IMR-90 (cell line): ENCODE measurements around the gene GPC6. TPM values are rescaled to one million over a fixed set of nuclear protein-coding genes. Genes with fewer than 3 reads are reported as not detected.

Experiments
- ATAC-seq: fragments of 200-7000 bp; cut with Tn5 transposase; 2 replicates; pipeline ENCODE4 v1.9.1; 2020; ENCODE audit warnings: low read depth, mild to moderate bottlenecking, moderate library complexity
- BruUV-seq: library from RNA; stranded (reverse); fragments of 400-500 nt; replicated peaks from 2 replicates; lab custom pipeline; 2021; lab: Mats Ljungman, UMichigan
- CTCF ChIA-PET: fragments of 300-600 bp; formaldehyde crosslinking; extraction: SDS; loops from one replicate; lab custom pipeline; 2021; ENCODE audit warnings: antibody characterized with exemption; lab: Yijun Ruan, JAX
- POLR2A ChIA-PET: fragments of 300-600 bp; sonication (Branson Sonifier 250); formaldehyde crosslinking; loops from one replicate; lab custom pipeline; 2022; ENCODE audit warnings: antibody characterized with exemption; ENCODE audit not compliant: unreplicated experiment; lab: Charles Lee
- DNase-seq: peaks from one replicate; pipeline ENCODE4 v3.0.0; 2013
- H2AFZ ChIP-seq: replicated peaks from 2 replicates; pipeline ENCODE3; 2013; ENCODE audit warnings: low read length, mild to moderate bottlenecking; ENCODE audit not compliant: poor library complexity
- H2AK5ac ChIP-seq: 2 replicates; pipeline ENCODE4 v1.6.1; 2013; ENCODE audit warnings: low read depth, low read length, inconsistent platforms
- H2AK9ac ChIP-seq: replicated peaks from 2 replicates; pipeline ENCODE3; 2013; ENCODE audit warnings: mild to moderate bottlenecking, low read depth, low read length, moderate library complexity; ENCODE audit not compliant: poor library complexity
- H2BK120ac ChIP-seq: 2 replicates; pipeline ENCODE4 v1.6.1; 2013; ENCODE audit warnings: low read depth, low read length, inconsistent platforms
- H2BK15ac ChIP-seq: 3 replicates; pipeline ENCODE4 v1.6.1; 2013; ENCODE audit warnings: low read depth, low read length, inconsistent platforms
- H2BK20ac ChIP-seq: 2 replicates; pipeline ENCODE4 v1.6.1; 2013; ENCODE audit warnings: low read depth, mild to moderate bottlenecking, inconsistent platforms, low read length, moderate library complexity
- H2BK5ac ChIP-seq: 2 replicates; pipeline ENCODE4 v1.6.1; 2013; ENCODE audit warnings: mild to moderate bottlenecking, low read depth, low read length, inconsistent platforms; ENCODE audit not compliant: poor library complexity, severe bottlenecking
- H3K14ac ChIP-seq: replicated peaks from 2 replicates; pipeline ENCODE4 v1.6.1; 2013; ENCODE audit warnings: low read depth, low read length, inconsistent platforms
- H3K18ac ChIP-seq: 2 replicates; pipeline ENCODE4 v1.6.1; 2013; ENCODE audit warnings: low read depth, low read length, control low read depth
- H3K23ac ChIP-seq: 2 replicates; pipeline ENCODE4 v1.6.1; 2013; ENCODE audit warnings: low read depth, low read length, inconsistent platforms
- H3K27ac ChIP-seq: 2 replicates; pipeline ENCODE4 v1.5.1; 2013; ENCODE audit warnings: mild to moderate bottlenecking, control low read depth, low read length; ENCODE audit not compliant: insufficient read depth
- H3K27me3 ChIP-seq: 2 replicates; pipeline ENCODE4 v1.6.1; 2013; ENCODE audit warnings: low read length; ENCODE audit not compliant: control insufficient read depth, insufficient read depth
- H3K36me3 ChIP-seq: 2 replicates; pipeline ENCODE4 v1.6.1; 2013; ENCODE audit warnings: low read length, mixed read lengths; ENCODE audit not compliant: control insufficient read depth, insufficient read depth
- H3K4ac ChIP-seq: 2 replicates; pipeline ENCODE4 v1.6.1; 2013; ENCODE audit warnings: low read depth, low read length, inconsistent platforms
- H3K4me1 ChIP-seq: 2 replicates; pipeline ENCODE4 v1.6.1; 2013; ENCODE audit warnings: low read length, mixed read lengths; ENCODE audit not compliant: control insufficient read depth, insufficient read depth
- H3K4me2 ChIP-seq: 2 replicates; pipeline ENCODE4 v1.6.1; 2013; ENCODE audit warnings: low read depth, mild to moderate bottlenecking, control low read depth, low read length, moderate library complexity
- H3K4me3 ChIP-seq: 2 replicates; pipeline ENCODE4 v1.5.1; 2013; ENCODE audit warnings: low read depth, mild to moderate bottlenecking, control low read depth, low read length, moderate library complexity; ENCODE audit not compliant: insufficient read depth
- H3K56ac ChIP-seq: 2 replicates; pipeline ENCODE4 v1.6.1; 2013; ENCODE audit warnings: low read length, inconsistent platforms; ENCODE audit not compliant: insufficient read depth; ENCODE audit errors: extremely low read depth
- H3K79me1 ChIP-seq, 2 experiments: 2 replicates each; pipeline ENCODE4 v1.6.1; 2013; ENCODE audit warnings: low read length in 2 of 2, inconsistent platforms in 1 of 2, low read depth in 1 of 2
- H3K9ac ChIP-seq: 2 replicates; pipeline ENCODE4 v1.6.1; 2013; ENCODE audit warnings: low read depth, low read length, control low read depth
- H3K9me1 ChIP-seq: 2 replicates; pipeline ENCODE4 v1.6.1; 2013; ENCODE audit warnings: low read length, inconsistent platforms; ENCODE audit not compliant: insufficient read depth
- H3K9me3 ChIP-seq: 2 replicates; pipeline ENCODE4 v1.6.1; 2013; ENCODE audit warnings: low read length; ENCODE audit not compliant: control insufficient read depth, insufficient read depth
- H4K20me1 ChIP-seq: 2 replicates; pipeline ENCODE4 v1.6.1; 2013; ENCODE audit warnings: low read length, inconsistent platforms; ENCODE audit not compliant: insufficient read depth
- H4K5ac ChIP-seq: 2 replicates; pipeline ENCODE4 v1.6.1; 2013; ENCODE audit warnings: mild to moderate bottlenecking, low read depth, low read length, control low read depth
- H4K8ac ChIP-seq, 2 experiments: 2 replicates each; pipeline ENCODE4 v1.6.1; 2013; ENCODE audit warnings: low read depth in 2 of 2, low read length in 2 of 2, control low read depth in 1 of 2, inconsistent platforms in 1 of 2
- H4K91ac ChIP-seq: 2 replicates; pipeline ENCODE4 v1.6.1; 2013; ENCODE audit warnings: low read depth, low read length, inconsistent platforms; ENCODE audit not compliant: insufficient read depth
- BHLHE40 ChIP-seq: fragments of 150-350 bp; IDR thresholded peaks from 2 replicates; pipeline ENCODE4 v1.6.1; 2016; ENCODE audit warnings: mild to moderate bottlenecking, low read depth, low read length
- CEBPB ChIP-seq: IDR thresholded peaks from 2 replicates; pipeline ENCODE4 v1.6.1; 2012; ENCODE audit warnings: low read depth, low read length, improper control_type of control experiment
- CHD1 ChIP-seq: IDR thresholded peaks from 2 replicates; pipeline ENCODE4 v1.6.1; 2012; ENCODE audit warnings: low read depth, low read length, improper control_type of control experiment
- CTCF ChIP-seq: conservative IDR thresholded peaks from 2 replicates; pipeline ENCODE4 v1.5.1; 2012; ENCODE audit warnings: mild to moderate bottlenecking, low read depth, low read length, improper control_type of control experiment
- FOS ChIP-seq: fragments of 150-350 bp; IDR thresholded peaks from 2 replicates; pipeline ENCODE4 v1.6.1; 2016; ENCODE audit warnings: low read depth, low read length
- MAFK ChIP-seq: IDR thresholded peaks from 2 replicates; pipeline ENCODE4 v1.6.1; 2012; ENCODE audit warnings: low read depth, low read length, improper control_type of control experiment
- MAZ ChIP-seq: IDR thresholded peaks from 2 replicates; pipeline ENCODE4 v1.6.1; 2012; ENCODE audit warnings: low read depth, mild to moderate bottlenecking, low read length, improper control_type of control experiment, moderate library complexity, borderline replicate concordance
- POLR2A ChIP-seq: IDR thresholded peaks from 2 replicates; pipeline ENCODE4 v1.6.1; 2012; ENCODE audit warnings: mild to moderate bottlenecking, low read depth, low read length
- RAD21 ChIP-seq: IDR thresholded peaks from 2 replicates; pipeline ENCODE4 v1.6.1; 2012; ENCODE audit warnings: low read length, improper control_type of control experiment
- RFX5 ChIP-seq: IDR thresholded peaks from 2 replicates; pipeline ENCODE4 v1.8.0; 2012; ENCODE audit warnings: low read depth, mild to moderate bottlenecking, low read length, moderate library complexity
- SMC3 ChIP-seq: fragments of 150-350 bp; IDR thresholded peaks from 2 replicates; pipeline ENCODE4 v1.6.1; 2016; ENCODE audit warnings: low read depth, mild to moderate bottlenecking, antibody characterized with exemption, low read length, moderate library complexity
- USF2 ChIP-seq: fragments of 150-350 bp; IDR thresholded peaks from 2 replicates; pipeline ENCODE4 v1.6.1; 2017; ENCODE audit warnings: mild to moderate bottlenecking, antibody characterized with exemption, low read length, low read depth
- WGBS, 2 experiments: methylation state at CpG; one replicate each; pipeline versions ENCODE4 v1.1.5 to v1.1.7; 2013; ENCODE audit warnings: missing lambda C conversion rate in 2 of 2; ENCODE audit not compliant: insufficient read length in 1 of 2; ENCODE audit errors: extremely low coverage in 2 of 2; 5-methylcytosine and 5-hydroxymethylcytosine counted together
- dilution Hi-C: fragments of 300-500 bp; cut with HindIII; formaldehyde crosslinking; loops from one replicate; pipeline ENCODE4 v1.14.3; 2018; ENCODE audit warnings: low sequenced_read_pairs; ENCODE audit not compliant: unreplicated experiment
- in situ Hi-C: fragments of 300-500 bp; cut with MboI; formaldehyde crosslinking; loops from 3 replicates; pipeline ENCODE4 v1.14.3; 2019; ENCODE audit warnings: low sequenced_read_pairs, inconsistent platforms, mixed read lengths
- intact Hi-C: fragments of 100-400 bp; cut with micrococcal nuclease; formaldehyde crosslinking; loops from 2 replicates; pipeline ENCODE4 v1.10.0; 2022
- polyA plus RNA-seq, 3 experiments: library from polyadenylated mRNA; depleted of rRNA; stranded (reverse); fragments of >200 nt; gene quantifications; 2 replicates each; pipeline ENCODE4 v1.2.3, GENCODE V29; 2012; ENCODE audit warnings: low replicate concordance in 1 of 3
- total RNA-seq: library from RNA; depleted of rRNA; stranded (reverse); fragments of >200 nt; gene quantifications from 2 replicates; pipeline ENCODE4 v1.2.3, GENCODE V29; 2012

GPC6 gene
- total and polyA plus RNA-seq, 2 of the 4 experiments (the other 2 are of a cell fraction): 14.9 to 39.4 TPM

GRCh38 chr13:94138831-94139230, 912.2 kb downstream of the GPC6 start:
- no peak overlapping the region for H3K18ac ChIP-seq
- no peak overlapping the region for H2AK5ac ChIP-seq
- ATAC-seq: no peak
- dilution Hi-C loops: no loop called here
- no peak overlapping the region for H3K9ac ChIP-seq
- no peak overlapping the region for H3K4ac ChIP-seq
- H3K9me3 ChIP-seq: no peaks in the 10 kb centered on the region
- no peak overlapping the region for H2BK120ac ChIP-seq
- TF ChIP-seq MAZ (no peak), RFX5 (no peak), RAD21 (no peak), USF2 (no peak), CTCF (no peak), BHLHE40 (no peak), SMC3 (no peak), FOS (no peak), MAFK (no peak), CEBPB (no peak), POLR2A (no peak), CHD1 (no peak)
- no peaks in the 10 kb centered on the region for H3K27me3 ChIP-seq
- ChIA-PET CTCF (interaction anchor here (0.5 kb wide), 1 partner anchor 71 kb away, joined by 3 read pairs; no protein-coding TSS in a partner anchor), POLR2A (no interaction called here)
- intact Hi-C loops: no loop called here
- no TSS peak for BruUV-seq
- no peaks in the 10 kb centered on the region for H3K9me1 ChIP-seq
- H3K14ac ChIP-seq: no peak overlapping the region
- no peak for DNase-seq
- no peaks in the 10 kb centered on the region for H3K4me1 ChIP-seq
- no peak overlapping the region for H4K8ac ChIP-seq
- H2BK20ac ChIP-seq: no peak overlapping the region
- H3K4me2 ChIP-seq: no peak overlapping the region
- H3K23ac ChIP-seq: no peak overlapping the region
- H2AK9ac ChIP-seq: no peak overlapping the region
- no peak overlapping the region for H4K5ac ChIP-seq
- H3K27ac ChIP-seq: no peak overlapping the region
- no peaks in the 10 kb centered on the region for H3K36me3 ChIP-seq
- 100% methylated on average over 1 of the region's 4 CpGs; no CpG with 5 or more reads in 1 of the 2 experiments for WGBS, 2 experiments
- no peak overlapping the region for H2AFZ ChIP-seq
- no peaks in the 10 kb centered on the region for H4K20me1 ChIP-seq
- no peak overlapping the region for H2BK15ac ChIP-seq
- H4K91ac ChIP-seq: no peak overlapping the region
- no peak overlapping the region for H3K56ac ChIP-seq
- H3K4me3 ChIP-seq: no peak overlapping the region
- H3K79me1 ChIP-seq: no peaks in the 10 kb centered on the region
- in situ Hi-C loops: no loop called here
- no peak overlapping the region for H2BK5ac ChIP-seq
